Panc1 (cell line): Measurements from ENCODE around the gene MDH1.

Experiments
- POLR2AphosphoS5 ChIP-seq: IDR thresholded peaks from 2 replicates; pipeline ENCODE4 v1.6.1; 2012; ENCODE audit warnings: mild to moderate bottlenecking, low read depth, low read length, moderate library complexity
- REST ChIP-seq, 2 experiments: IDR thresholded peaks; 2 replicates each; pipeline ENCODE4 v1.6.1; 2011 to 2012; ENCODE audit warnings: low read depth in 2 of 2, control low read depth in 1 of 2, low read length in 1 of 2, mild to moderate bottlenecking in 1 of 2, moderate library complexity in 1 of 2; ENCODE audit not compliant: insufficient read depth in 1 of 2
- SIN3A ChIP-seq: IDR thresholded peaks from 2 replicates; pipeline ENCODE4 v1.6.1; 2012; ENCODE audit warnings: low read depth, mild to moderate bottlenecking, low read length, moderate library complexity, borderline replicate concordance; ENCODE audit not compliant: insufficient read depth
- TCF7L2 ChIP-seq: IDR thresholded peaks from 2 replicates; pipeline ENCODE4 v1.6.1; 2011; ENCODE audit warnings: mild to moderate bottlenecking, low read depth, low read length, inconsistent platforms
- TF ChIP-seq, protein P1 (sequence below): fragments of 450-650 bp; IDR thresholded peaks from 2 replicates; pipeline ENCODE4 v1.5.1; 2017; ENCODE audit warnings: mild to moderate bottlenecking

GRCh38 chr2:63614448-63614968 lies 25.7 kb downstream of the MDH1 start:
- TF ChIP-seq, protein P1, sequence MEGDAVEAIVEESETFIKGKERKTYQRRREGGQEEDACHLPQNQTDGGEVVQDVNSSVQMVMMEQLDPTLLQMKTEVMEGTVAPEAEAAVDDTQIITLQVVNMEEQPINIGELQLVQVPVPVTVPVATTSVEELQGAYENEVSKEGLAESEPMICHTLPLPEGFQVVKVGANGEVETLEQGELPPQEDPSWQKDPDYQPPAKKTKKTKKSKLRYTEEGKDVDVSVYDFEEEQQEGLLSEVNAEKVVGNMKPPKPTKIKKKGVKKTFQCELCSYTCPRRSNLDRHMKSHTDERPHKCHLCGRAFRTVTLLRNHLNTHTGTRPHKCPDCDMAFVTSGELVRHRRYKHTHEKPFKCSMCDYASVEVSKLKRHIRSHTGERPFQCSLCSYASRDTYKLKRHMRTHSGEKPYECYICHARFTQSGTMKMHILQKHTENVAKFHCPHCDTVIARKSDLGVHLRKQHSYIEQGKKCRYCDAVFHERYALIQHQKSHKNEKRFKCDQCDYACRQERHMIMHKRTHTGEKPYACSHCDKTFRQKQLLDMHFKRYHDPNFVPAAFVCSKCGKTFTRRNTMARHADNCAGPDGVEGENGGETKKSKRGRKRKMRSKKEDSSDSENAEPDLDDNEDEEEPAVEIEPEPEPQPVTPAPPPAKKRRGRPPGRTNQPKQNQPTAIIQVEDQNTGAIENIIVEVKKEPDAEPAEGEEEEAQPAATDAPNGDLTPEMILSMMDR, result no peak
- TF ChIP-seq POLR2AphosphoS5 (no peak), REST (IDR thresholded peaks at IDR 0.05; ENCODE audit: insufficient read depth in 1 of 2, low read depth in 2 of 2, low read length in 1 of 2) (no peak), TCF7L2 (no peak), SIN3A (no peak)
